B cell (primary cell): ENCODE data around the gene SMTN. TPM values are rescaled to one million over a fixed set of nuclear protein-coding genes. Genes with fewer than 3 reads are reported as not detected.
A peak's percentile ranks its signal among the peaks of the same experiment; 100 is the strongest.

ENCODE experiments used
- ATAC-seq: fragments of 200-7000 bp; cut with Tn5 transposase; one replicate; pipeline ENCODE4 v1.10.0; 2021; ENCODE audit warnings: low read depth, mild to moderate bottlenecking, moderate number of reproducible peaks, moderate library complexity
- CTCF ChIA-PET: fragments of 350-600 bp; sonication (Branson Sonifier 250); formaldehyde crosslinking; loops from one replicate; lab custom pipeline; 2021; ENCODE audit warnings: antibody characterized with exemption, inconsistent platforms; lab: Charles Lee
- POLR2A ChIA-PET: fragments of 350-600 bp; sonication (Branson Sonifier 250); formaldehyde crosslinking; loops from one replicate; lab custom pipeline; 2021; ENCODE audit warnings: antibody characterized with exemption; lab: Charles Lee
- DNase-seq: peaks from one replicate; pipeline ENCODE4 v3.0.0; 2013
- H2AFZ ChIP-seq: 2 replicates; pipeline ENCODE4 v1.6.1; 2012; ENCODE audit warnings: mild to moderate bottlenecking, low read depth, low read length; ENCODE audit not compliant: insufficient read depth, poor library complexity, severe bottlenecking
- H3K27ac ChIP-seq, 2 donors: 1 replicate in 1 of 2; 2 replicates in 1 of 2; pipeline ENCODE4 v1.5.1; 2012 to 2013; ENCODE audit warnings: low read length in 2 of 2, mild to moderate bottlenecking in 2 of 2, moderate library complexity in 1 of 2
- H3K27me3 ChIP-seq, 4 experiments: fragments of 200-600 bp in 1 of 4; sonication (generic) in 1 of 4; replicated peaks in 1 of 4; 1 replicate in 2 of 4; 2 replicates in 2 of 4; pipeline versions ENCODE4 v1.6.1 to v1.7.0; 2013 to 2016; ENCODE audit warnings: low read length in 3 of 4, mild to moderate bottlenecking in 2 of 4, mixed read lengths in 1 of 4, moderate library complexity in 1 of 4; ENCODE audit not compliant: insufficient read depth in 4 of 4, control insufficient read depth in 3 of 4; ENCODE audit errors: control extremely low read depth in 1 of 4
- H3K36me3 ChIP-seq, 2 experiments: replicated peaks in 1 of 2; 1 replicate in 1 of 2; 2 replicates in 1 of 2; pipeline versions ENCODE4 v1.6.1 to v1.7.1; 2013; ENCODE audit warnings: low read length in 1 of 2; ENCODE audit not compliant: insufficient read depth in 2 of 2, control insufficient read depth in 1 of 2; ENCODE audit errors: control extremely low read depth in 1 of 2, extremely low read depth in 1 of 2
- H3K4me1 ChIP-seq, 2 donors: fragments of 200-600 bp in 1 of 2; sonication (generic) in 1 of 2; 1 replicate in 1 of 2; 2 replicates in 1 of 2; pipeline versions ENCODE4 v1.5.1 to v1.6.1; 2013 to 2017; ENCODE audit warnings: low read length in 2 of 2; ENCODE audit not compliant: control insufficient read depth in 2 of 2, insufficient read depth in 2 of 2
- H3K4me2 ChIP-seq: replicated peaks from 2 replicates; pipeline ENCODE3; 2012; ENCODE audit warnings: mild to moderate bottlenecking, low read depth, low read length; ENCODE audit not compliant: poor library complexity, severe bottlenecking
- H3K4me3 ChIP-seq, 5 experiments: fragments of 200-600 bp in 1 of 5; sonication (generic) in 1 of 5; 1 replicate in 3 of 5; 2 replicates in 2 of 5; pipeline versions ENCODE4 v1.5.1 to v1.7.0; 2011 to 2016; ENCODE audit warnings: low read length in 4 of 5, mild to moderate bottlenecking in 4 of 5, low read depth in 2 of 5, control low read depth in 1 of 5, moderate library complexity in 1 of 5; ENCODE audit not compliant: insufficient read depth in 1 of 5; ENCODE audit errors: control extremely low read depth in 1 of 5, extremely low read depth in 1 of 5
- H3K79me2 ChIP-seq: fragments of 200-600 bp; sonication (generic); one replicate; pipeline ENCODE4 v1.6.0; 2016; ENCODE audit warnings: low read length; ENCODE audit not compliant: control insufficient read depth, insufficient read depth
- H3K9ac ChIP-seq: fragments of 200-600 bp; sonication (generic); 2 replicates; pipeline ENCODE4 v1.6.1; 2017; ENCODE audit warnings: mild to moderate bottlenecking, low read length, moderate library complexity
- H3K9me3 ChIP-seq, 3 donors: one replicate each; pipeline versions ENCODE4 v1.6.1 to v1.7.1; 2013; ENCODE audit warnings: low read length in 2 of 3; ENCODE audit not compliant: control insufficient read depth in 2 of 3, insufficient read depth in 1 of 3; ENCODE audit errors: control extremely low read depth in 1 of 3
- H4K20me1 ChIP-seq: 2 replicates; pipeline ENCODE4 v1.6.0; 2012; ENCODE audit warnings: mild to moderate bottlenecking, low read length; ENCODE audit not compliant: insufficient read depth, control insufficient read depth, poor library complexity, severe bottlenecking
- H3K27ac Mint-ChIP-seq: one replicate; pipeline ENCODE4 v1.8.0; 2021; ENCODE audit warnings: mixed read lengths
- H3K27me3 Mint-ChIP-seq: one replicate; pipeline ENCODE4 v1.8.0; 2021; ENCODE audit warnings: mixed read lengths
- H3K4me1 Mint-ChIP-seq: one replicate; pipeline ENCODE4 v1.8.0; 2021; ENCODE audit warnings: mixed read lengths
- H3K4me3 Mint-ChIP-seq: one replicate; pipeline ENCODE4 v1.8.0; 2021; ENCODE audit warnings: mixed read lengths
- H3K9me3 Mint-ChIP-seq: one replicate; pipeline ENCODE4 v1.8.0; 2022; ENCODE audit warnings: mixed read lengths; ENCODE audit not compliant: insufficient read depth
- EZH2 ChIP-seq: IDR thresholded peaks from 2 replicates; pipeline ENCODE4 v1.6.1; 2012; ENCODE audit warnings: borderline replicate concordance, low read depth, mild to moderate bottlenecking, moderate library complexity, low read length; ENCODE audit not compliant: insufficient read depth, poor library complexity, severe bottlenecking
- WGBS: methylation state at CpG from one replicate; pipeline ENCODE4 v1.1.5; 2013; ENCODE audit warnings: missing lambda C conversion rate; ENCODE audit not compliant: insufficient coverage; 5-methylcytosine and 5-hydroxymethylcytosine counted together
- intact Hi-C: fragments of 100-400 bp; cut with micrococcal nuclease; formaldehyde crosslinking; loops from one replicate; pipeline ENCODE4 v1.10.0; 2022
- polyA plus RNA-seq: library from polyadenylated mRNA; depleted of rRNA; stranded (reverse); fragments of >200 nt; gene quantifications from 2 replicates; pipeline ENCODE4 v1.2.3, GENCODE V29; 2012
- total RNA-seq, 2 donors: library from RNA; stranded (reverse); fragments of 120-200 nt in 1 of 2; gene quantifications; 1 replicate in 1 of 2; 2 replicates in 1 of 2; pipeline versions ENCODE4 v1.2.3 to v1.2.4, GENCODE V29; 2013 to 2022
- TF ChIP-seq, protein P1 (sequence below): fragments of 200-600 bp; IDR thresholded peaks from one replicate; pipeline ENCODE4 v1.8.0; 2022; ENCODE audit warnings: antibody characterized with exemption, mild to moderate bottlenecking

Gene SMTN
- total and polyA plus RNA-seq, 2 donors (not counting 1 experiment from before 2014, with no cell fraction given): 4.0 to 7.0 TPM

- no peak for TF ChIP-seq EZH2
- TF ChIP-seq, protein P1, sequence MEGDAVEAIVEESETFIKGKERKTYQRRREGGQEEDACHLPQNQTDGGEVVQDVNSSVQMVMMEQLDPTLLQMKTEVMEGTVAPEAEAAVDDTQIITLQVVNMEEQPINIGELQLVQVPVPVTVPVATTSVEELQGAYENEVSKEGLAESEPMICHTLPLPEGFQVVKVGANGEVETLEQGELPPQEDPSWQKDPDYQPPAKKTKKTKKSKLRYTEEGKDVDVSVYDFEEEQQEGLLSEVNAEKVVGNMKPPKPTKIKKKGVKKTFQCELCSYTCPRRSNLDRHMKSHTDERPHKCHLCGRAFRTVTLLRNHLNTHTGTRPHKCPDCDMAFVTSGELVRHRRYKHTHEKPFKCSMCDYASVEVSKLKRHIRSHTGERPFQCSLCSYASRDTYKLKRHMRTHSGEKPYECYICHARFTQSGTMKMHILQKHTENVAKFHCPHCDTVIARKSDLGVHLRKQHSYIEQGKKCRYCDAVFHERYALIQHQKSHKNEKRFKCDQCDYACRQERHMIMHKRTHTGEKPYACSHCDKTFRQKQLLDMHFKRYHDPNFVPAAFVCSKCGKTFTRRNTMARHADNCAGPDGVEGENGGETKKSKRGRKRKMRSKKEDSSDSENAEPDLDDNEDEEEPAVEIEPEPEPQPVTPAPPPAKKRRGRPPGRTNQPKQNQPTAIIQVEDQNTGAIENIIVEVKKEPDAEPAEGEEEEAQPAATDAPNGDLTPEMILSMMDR: peak; percentile 77
- H3K9me3 ChIP-seq: peaks cover 0 to 2% (median 0%) of the 10 kb centered on the region in 3 donors
- no peaks in the 10 kb centered on the region for H3K79me2 ChIP-seq
- ChIA-PET POLR2A (interaction anchor here (0.7 to 1.0 kb wide), 2 partner anchors 13 to 23 kb away, joined by 3 to 6 read pairs; no protein-coding TSS in a partner anchor), CTCF (interaction anchor here (0.7 to 2.9 kb wide), 11 partner anchors 14 to 193 kb away, joined by 3 to 14 read pairs (median 4); partner anchors contain the start of genes MORC2 and TUG1)
- H4K20me1 ChIP-seq: no peaks in the 10 kb centered on the region
- H3K4me2 ChIP-seq: peak within 1 kb of the TSS; percentile 99
- H3K27ac ChIP-seq: peak within 1 kb of the TSS; percentile 37 to 57
- peak within 1 kb of the TSS; percentile 42 to 91 (median 72) for H3K4me3 ChIP-seq
- no peaks in the 10 kb centered on the region for H3K36me3 ChIP-seq
- H3K27me3 ChIP-seq: no peaks in the 10 kb centered on the region
- Mint-ChIP-seq H3K4me1 (peaks cover 22% of the 10 kb centered on the region), H3K27ac (peak within 1 kb of the TSS; percentile 86), H3K27me3 (no peaks in the 10 kb centered on the region), H3K9me3 (no peaks in the 10 kb centered on the region), H3K4me3 (peak within 1 kb of the TSS; percentile 96)
- DNase-seq: peak; percentile 90
- H3K9ac ChIP-seq: peak within 1 kb of the TSS; percentile 90
- WGBS: 6% methylated on average over 64 of the region's 67 CpGs
- intact Hi-C loops: loop anchor here (1.0 to 2.0 kb wide), 5 partner anchors 23 to 138 kb away; partner anchors contain the start of genes LIMK2, RNF185 and TUG1
- H2AFZ ChIP-seq: peak within 1 kb of the TSS; percentile 96
- H3K4me1 ChIP-seq: peaks cover 16 to 17% of the 10 kb centered on the region in 2 donors
- ATAC-seq: peak; percentile 97
These were observed 26.2 kb downstream of the SMTN start, which contains the start of gene SELENOM for GRCh38 chr22:31107178-31107893. SELENOM (minus strand) TSS chr22:31107568; CDS start chr22:31107505, 63 bp downstream.
